ENCODE data around the gene PCARE.

The PCARE gene

GRCh38 chr2:29074411-29074810, at the start of gene PCARE:
TSS of gene PCARE (minus strand) at chr2:29074523. CDS start at chr2:29074261, 262 bp downstream.
- no peaks in the 10 kb centered on the region for H3K9me3 ChIP-seq (ENCODE audit: control insufficient read depth, insufficient read depth, low read length)
- no peaks in the 10 kb centered on the region for H3K27me3 ChIP-seq (ENCODE audit: control insufficient read depth, insufficient read depth, low read length)
- no peak within 1 kb of the TSS for H3K9ac ChIP-seq (ENCODE audit: low read depth, low read length)
- H3K4me1 ChIP-seq (ENCODE audit: control insufficient read depth, insufficient read depth, low read length): no peaks in the 10 kb centered on the region
- H3K4me3 ChIP-seq (ENCODE audit: low read depth, low read length): no peak within 1 kb of the TSS
- no peaks in the 10 kb centered on the region for H3K36me3 ChIP-seq (ENCODE audit: control insufficient read depth, insufficient read depth, low read length)

GRCh38 chr2:29123617-29124349, 49.5 kb upstream of the PCARE start:
- Histone ChIP-seq H3K4me3 (ENCODE audit: low read depth, low read length) (no peak overlapping the region), H3K9ac (ENCODE audit: low read depth, low read length) (no peak overlapping the region), H3K27me3 (ENCODE audit: control insufficient read depth, insufficient read depth, low read length) (no peaks in the 10 kb centered on the region), H3K4me1 (ENCODE audit: control insufficient read depth, insufficient read depth, low read length) (no peaks in the 10 kb centered on the region), H3K9me3 (ENCODE audit: control insufficient read depth, insufficient read depth, low read length) (no peaks in the 10 kb centered on the region), H3K36me3 (ENCODE audit: control insufficient read depth, insufficient read depth, low read length) (no peaks in the 10 kb centered on the region)

- Histone ChIP-seq H3K9me3 (ENCODE audit: control insufficient read depth, insufficient read depth, low read length) (no peaks in the 10 kb centered on the region), H3K4me1 (ENCODE audit: control insufficient read depth, insufficient read depth, low read length) (no peaks in the 10 kb centered on the region), H3K9ac (ENCODE audit: low read depth, low read length) (no peak overlapping the region), H3K4me3 (ENCODE audit: low read depth, low read length) (no peak overlapping the region), H3K36me3 (ENCODE audit: control insufficient read depth, insufficient read depth, low read length) (no peaks in the 10 kb centered on the region), H3K27me3 (ENCODE audit: control insufficient read depth, insufficient read depth, low read length) (peaks cover 23% of the 10 kb centered on the region)
These were observed 46.5 kb upstream of the PCARE start for GRCh38 chr2:29120846-29121245.

GRCh38 chr2:29119211-29119610, 44.9 kb upstream of the PCARE start:
- no peaks in the 10 kb centered on the region for H3K36me3 ChIP-seq (ENCODE audit: control insufficient read depth, insufficient read depth, low read length)
- no peaks in the 10 kb centered on the region for H3K4me1 ChIP-seq (ENCODE audit: control insufficient read depth, insufficient read depth, low read length)
- no peak overlapping the region for H3K9ac ChIP-seq (ENCODE audit: low read depth, low read length)
- peaks cover 34% of the 10 kb centered on the region for H3K27me3 ChIP-seq (ENCODE audit: control insufficient read depth, insufficient read depth, low read length)
- H3K4me3 ChIP-seq (ENCODE audit: low read depth, low read length): no peak overlapping the region
- no peaks in the 10 kb centered on the region for H3K9me3 ChIP-seq (ENCODE audit: control insufficient read depth, insufficient read depth, low read length)

- Histone ChIP-seq H3K4me3 (ENCODE audit: low read depth, low read length) (no peak overlapping the region), H3K9ac (ENCODE audit: low read depth, low read length) (no peak overlapping the region), H3K36me3 (ENCODE audit: control insufficient read depth, insufficient read depth, low read length) (no peaks in the 10 kb centered on the region), H3K4me1 (ENCODE audit: control insufficient read depth, insufficient read depth, low read length) (no peaks in the 10 kb centered on the region), H3K9me3 (ENCODE audit: control insufficient read depth, insufficient read depth, low read length) (no peaks in the 10 kb centered on the region), H3K27me3 (ENCODE audit: control insufficient read depth, insufficient read depth, low read length) (peaks cover 48% of the 10 kb centered on the region)
These were observed 43.4 kb upstream of the PCARE start for GRCh38 chr2:29117636-29118303.

GRCh38 chr2:29115797-29116781, 41.8 kb upstream of the PCARE start:
- Histone ChIP-seq H3K4me3 (ENCODE audit: low read depth, low read length) (peak overlapping the region; percentile 65), H3K9ac (ENCODE audit: low read depth, low read length) (no peak overlapping the region), H3K4me1 (ENCODE audit: control insufficient read depth, insufficient read depth, low read length) (no peaks in the 10 kb centered on the region), H3K9me3 (ENCODE audit: control insufficient read depth, insufficient read depth, low read length) (no peaks in the 10 kb centered on the region), H3K36me3 (ENCODE audit: control insufficient read depth, insufficient read depth, low read length) (no peaks in the 10 kb centered on the region), H3K27me3 (ENCODE audit: control insufficient read depth, insufficient read depth, low read length) (peaks cover 59% of the 10 kb centered on the region)

GRCh38 chr2:29114946-29115609, 40.8 kb upstream of the PCARE start, which contains the start of gene CLIP4:
TSS of gene CLIP4 (plus strand) at chr2:29115415. CDS start at chr2:29121389, 5,974 bp downstream.
- Histone ChIP-seq H3K9ac (ENCODE audit: low read depth, low read length) (no peak within 1 kb of the TSS), H3K36me3 (ENCODE audit: control insufficient read depth, insufficient read depth, low read length) (no peaks in the 10 kb centered on the region), H3K27me3 (ENCODE audit: control insufficient read depth, insufficient read depth, low read length) (peaks cover 61% of the 10 kb centered on the region), H3K4me1 (ENCODE audit: control insufficient read depth, insufficient read depth, low read length) (no peaks in the 10 kb centered on the region), H3K4me3 (ENCODE audit: low read depth, low read length) (peak within 1 kb of the TSS; percentile 65), H3K9me3 (ENCODE audit: control insufficient read depth, insufficient read depth, low read length) (no peaks in the 10 kb centered on the region)

GRCh38 chr2:29114586-29114945, 40.2 kb upstream of the PCARE start:
- H3K9me3 ChIP-seq (ENCODE audit: control insufficient read depth, insufficient read depth, low read length): no peaks in the 10 kb centered on the region
- H3K36me3 ChIP-seq (ENCODE audit: control insufficient read depth, insufficient read depth, low read length): no peaks in the 10 kb centered on the region
- no peaks in the 10 kb centered on the region for H3K4me1 ChIP-seq (ENCODE audit: control insufficient read depth, insufficient read depth, low read length)
- peak overlapping the region; percentile 33 for H3K4me3 ChIP-seq (ENCODE audit: low read depth, low read length)
- H3K9ac ChIP-seq (ENCODE audit: low read depth, low read length): no peak overlapping the region
- H3K27me3 ChIP-seq (ENCODE audit: control insufficient read depth, insufficient read depth, low read length): peaks cover 61% of the 10 kb centered on the region

- H3K4me3 ChIP-seq (ENCODE audit: low read depth, low read length): no peak overlapping the region
- H3K9me3 ChIP-seq (ENCODE audit: control insufficient read depth, insufficient read depth, low read length): no peaks in the 10 kb centered on the region
- H3K36me3 ChIP-seq (ENCODE audit: control insufficient read depth, insufficient read depth, low read length): no peaks in the 10 kb centered on the region
- peaks cover 61% of the 10 kb centered on the region for H3K27me3 ChIP-seq (ENCODE audit: control insufficient read depth, insufficient read depth, low read length)
- no peak overlapping the region for H3K9ac ChIP-seq (ENCODE audit: low read depth, low read length)
- no peaks in the 10 kb centered on the region for H3K4me1 ChIP-seq (ENCODE audit: control insufficient read depth, insufficient read depth, low read length)
These were observed 39.6 kb upstream of the PCARE start for GRCh38 chr2:29113891-29114321.

GRCh38 chr2:29113027-29113686, 38.8 kb upstream of the PCARE start:
- Histone ChIP-seq H3K4me3 (ENCODE audit: low read depth, low read length) (no peak overlapping the region), H3K4me1 (ENCODE audit: control insufficient read depth, insufficient read depth, low read length) (no peaks in the 10 kb centered on the region), H3K9me3 (ENCODE audit: control insufficient read depth, insufficient read depth, low read length) (no peaks in the 10 kb centered on the region), H3K36me3 (ENCODE audit: control insufficient read depth, insufficient read depth, low read length) (no peaks in the 10 kb centered on the region), H3K27me3 (ENCODE audit: control insufficient read depth, insufficient read depth, low read length) (peaks cover 60% of the 10 kb centered on the region), H3K9ac (ENCODE audit: low read depth, low read length) (no peak overlapping the region)

- Histone ChIP-seq H3K4me1 (ENCODE audit: control insufficient read depth, insufficient read depth, low read length) (no peaks in the 10 kb centered on the region), H3K4me3 (ENCODE audit: low read depth, low read length) (no peak overlapping the region), H3K36me3 (ENCODE audit: control insufficient read depth, insufficient read depth, low read length) (no peaks in the 10 kb centered on the region), H3K27me3 (ENCODE audit: control insufficient read depth, insufficient read depth, low read length) (peaks cover 53% of the 10 kb centered on the region), H3K9ac (ENCODE audit: low read depth, low read length) (no peak overlapping the region), H3K9me3 (ENCODE audit: control insufficient read depth, insufficient read depth, low read length) (no peaks in the 10 kb centered on the region)
These were observed 38.1 kb upstream of the PCARE start for GRCh38 chr2:29112379-29112778.

Data from iPS-15b (cell line).